ENCODE data around the gene LY6G6F. TPM values are rescaled to one million over a fixed set of nuclear protein-coding genes. Genes with fewer than 3 reads are reported as not detected.

Gene LY6G6F
- total RNA-seq, 6 experiments from 2014 or later = not detected

DNA sequence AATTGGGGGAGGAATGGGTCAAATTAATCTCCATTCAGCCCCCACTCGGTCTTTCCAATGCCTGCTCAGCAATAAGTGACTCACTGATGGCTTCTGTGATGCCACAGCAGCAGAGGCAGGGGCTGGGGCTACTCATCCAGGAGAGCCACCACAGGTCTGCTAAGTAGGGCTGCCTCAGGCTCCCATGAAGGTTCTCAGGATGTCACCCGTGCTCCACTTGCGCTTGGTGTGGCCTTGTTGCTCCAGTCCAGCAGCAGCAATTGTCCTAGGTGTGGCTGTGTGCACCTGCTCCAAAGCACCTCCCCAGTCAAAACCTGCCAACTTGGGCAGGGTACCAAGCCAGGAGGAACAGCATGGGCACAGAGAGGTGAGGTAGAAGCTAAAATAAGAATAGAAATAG lies 15.5 kb downstream of the LY6G6F start:
- DNase-seq = no peak
- Mint-ChIP-seq H3K27me3 (ENCODE audit: insufficient read depth) (peaks cover 10% of the 10 kb centered on the region), H3K4me1 (ENCODE audit: low read depth) (no peaks in the 10 kb centered on the region), H3K9me3 (no peaks in the 10 kb centered on the region), H3K27ac (no peak overlapping the region), H3K4me3 (no peak overlapping the region), H3K36me3 (ENCODE audit: low read depth) (peaks cover 7% of the 10 kb centered on the region)
- TF ChIP-seq, protein P1, sequence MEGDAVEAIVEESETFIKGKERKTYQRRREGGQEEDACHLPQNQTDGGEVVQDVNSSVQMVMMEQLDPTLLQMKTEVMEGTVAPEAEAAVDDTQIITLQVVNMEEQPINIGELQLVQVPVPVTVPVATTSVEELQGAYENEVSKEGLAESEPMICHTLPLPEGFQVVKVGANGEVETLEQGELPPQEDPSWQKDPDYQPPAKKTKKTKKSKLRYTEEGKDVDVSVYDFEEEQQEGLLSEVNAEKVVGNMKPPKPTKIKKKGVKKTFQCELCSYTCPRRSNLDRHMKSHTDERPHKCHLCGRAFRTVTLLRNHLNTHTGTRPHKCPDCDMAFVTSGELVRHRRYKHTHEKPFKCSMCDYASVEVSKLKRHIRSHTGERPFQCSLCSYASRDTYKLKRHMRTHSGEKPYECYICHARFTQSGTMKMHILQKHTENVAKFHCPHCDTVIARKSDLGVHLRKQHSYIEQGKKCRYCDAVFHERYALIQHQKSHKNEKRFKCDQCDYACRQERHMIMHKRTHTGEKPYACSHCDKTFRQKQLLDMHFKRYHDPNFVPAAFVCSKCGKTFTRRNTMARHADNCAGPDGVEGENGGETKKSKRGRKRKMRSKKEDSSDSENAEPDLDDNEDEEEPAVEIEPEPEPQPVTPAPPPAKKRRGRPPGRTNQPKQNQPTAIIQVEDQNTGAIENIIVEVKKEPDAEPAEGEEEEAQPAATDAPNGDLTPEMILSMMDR (IDR thresholded peaks at IDR 0.05) = no peak

- peaks cover 12% of the 10 kb centered on the region for H3K36me3 Mint-ChIP-seq (ENCODE audit: low read depth)
- H3K27me3 Mint-ChIP-seq (ENCODE audit: insufficient read depth) = peaks cover 10% of the 10 kb centered on the region
- TF ChIP-seq, protein P1 (IDR thresholded peaks at IDR 0.05) = no peak
- H3K27ac Mint-ChIP-seq = no peak within 1 kb of the TSS
- H3K9me3 Mint-ChIP-seq = no peaks in the 10 kb centered on the region
- H3K4me3 Mint-ChIP-seq = no peak within 1 kb of the TSS
- peaks cover 1% of the 10 kb centered on the region; the same call in 1 of the 2 replicates for H3K4me1 Mint-ChIP-seq (ENCODE audit: low read depth)
- no peak for DNase-seq
These were observed 16.7 kb downstream of the LY6G6F start, which contains the start of gene MPIG6B for GRCh38 chr6:31723245-31723979. Gene MPIG6B, plus strand, starts transcription at chr6:31723373. Its CDS starts 11 bp downstream, at chr6:31723384.

GRCh38 chr6:31723980-31724691 lies 17.5 kb downstream of the LY6G6F start:
- H3K4me1 Mint-ChIP-seq (ENCODE audit: low read depth) = peaks cover 8% of the 10 kb centered on the region; the same call in 1 of the 2 replicates
- peaks cover 10% of the 10 kb centered on the region for H3K27me3 Mint-ChIP-seq (ENCODE audit: insufficient read depth)
- H3K27ac Mint-ChIP-seq = no peak overlapping the region
- TF ChIP-seq, protein P1 (IDR thresholded peaks at IDR 0.05) = no peak
- no peak overlapping the region for H3K4me3 Mint-ChIP-seq
- DNase-seq = no peak
- no peaks in the 10 kb centered on the region for H3K9me3 Mint-ChIP-seq
- H3K36me3 Mint-ChIP-seq (ENCODE audit: low read depth) = peaks cover 12% of the 10 kb centered on the region

DNA sequence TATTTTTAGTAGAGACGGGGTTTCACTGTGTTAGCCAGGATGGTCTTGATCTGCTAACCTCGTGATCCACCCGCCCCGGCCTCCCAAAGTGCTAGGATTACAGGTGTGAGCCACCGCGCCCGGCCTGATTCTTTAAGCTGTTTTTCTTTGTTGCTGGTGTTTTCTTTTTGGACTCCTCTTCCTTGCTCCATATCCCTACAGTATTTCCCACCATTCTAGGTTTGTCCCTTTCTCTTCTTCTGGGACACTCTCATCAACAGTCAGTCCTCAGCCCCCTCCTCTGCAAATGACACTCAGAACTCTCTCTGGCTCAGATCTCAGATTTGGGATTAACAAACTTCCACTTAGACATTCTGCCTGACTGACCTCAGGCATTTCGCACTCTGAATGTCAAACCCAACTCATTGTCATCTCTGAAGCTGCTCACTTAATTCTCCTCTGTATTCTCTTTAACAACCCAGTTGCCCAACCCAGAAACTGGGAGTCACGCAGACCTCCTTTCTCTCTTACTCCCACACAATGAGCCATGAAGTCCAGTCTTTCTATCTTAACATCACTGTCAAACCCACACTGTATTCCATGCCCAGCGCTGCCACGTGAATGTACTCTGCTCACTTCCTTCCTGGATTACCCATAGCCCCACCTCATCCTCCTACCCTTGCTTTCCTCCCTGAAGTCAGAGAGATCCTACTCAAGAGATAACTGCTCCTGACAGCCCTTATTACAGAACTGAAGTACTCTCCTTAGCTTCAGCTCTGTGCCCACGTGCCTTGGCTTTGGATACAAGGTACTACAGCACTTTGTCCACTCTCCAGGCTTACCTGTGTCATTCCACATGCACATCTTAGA lies 19.1 kb downstream of the LY6G6F start:
- H3K9me3 Mint-ChIP-seq = no peaks in the 10 kb centered on the region
- H3K4me3 Mint-ChIP-seq = no peak overlapping the region
- TF ChIP-seq, protein P1 (IDR thresholded peaks at IDR 0.05) = no peak
- peaks cover 18% of the 10 kb centered on the region for H3K4me1 Mint-ChIP-seq (ENCODE audit: low read depth)
- no peak overlapping the region for H3K27ac Mint-ChIP-seq
- H3K36me3 Mint-ChIP-seq (ENCODE audit: low read depth) = peaks cover 19% of the 10 kb centered on the region
- no peak for DNase-seq
- H3K27me3 Mint-ChIP-seq (ENCODE audit: insufficient read depth) = peaks cover 11% of the 10 kb centered on the region

DNA sequence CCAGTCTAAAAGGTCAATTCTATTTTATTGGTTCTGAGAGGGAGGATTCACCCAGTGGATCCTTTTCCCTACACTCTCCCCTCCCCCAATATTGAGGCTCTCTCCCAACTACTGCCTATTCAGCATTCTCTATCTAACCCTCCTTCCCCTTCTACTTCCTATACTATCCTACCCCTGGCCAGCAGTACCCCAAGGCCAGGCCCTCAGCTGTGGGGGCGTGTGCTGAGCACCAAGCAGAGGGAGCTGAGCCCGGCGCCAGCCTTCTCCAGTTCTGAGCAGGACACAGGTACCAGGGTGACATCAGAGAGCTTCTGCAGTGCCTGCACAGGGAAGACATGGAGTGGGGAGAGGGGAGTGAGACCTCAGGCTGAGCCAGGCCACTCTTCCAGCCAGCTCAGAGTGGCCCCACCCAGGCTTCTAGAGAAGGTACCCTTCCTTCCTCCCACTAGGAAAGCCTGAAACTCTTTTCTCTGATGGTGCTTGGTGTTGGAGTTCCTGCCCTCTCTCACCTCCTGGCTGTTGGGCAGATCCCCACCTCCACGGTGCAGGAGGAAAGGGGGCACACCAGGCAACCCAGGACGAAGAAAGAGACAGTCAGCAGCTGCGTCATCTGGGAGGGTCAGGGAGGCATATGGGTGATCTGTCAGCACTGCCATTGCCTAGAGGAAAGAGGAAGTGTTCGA lies 20.5 kb downstream of the LY6G6F start:
- H3K4me1 Mint-ChIP-seq (ENCODE audit: low read depth) = peaks cover 32% of the 10 kb centered on the region
- H3K27me3 Mint-ChIP-seq (ENCODE audit: insufficient read depth) = peaks cover 6% of the 10 kb centered on the region
- no peak for DNase-seq
- TF ChIP-seq, protein P1 (IDR thresholded peaks at IDR 0.05) = no peak
- peak overlapping the region; percentile 18; the same call in 1 of the 2 replicates for H3K4me3 Mint-ChIP-seq
- H3K36me3 Mint-ChIP-seq (ENCODE audit: low read depth) = peaks cover 22% of the 10 kb centered on the region
- no peak overlapping the region for H3K27ac Mint-ChIP-seq
- no peaks in the 10 kb centered on the region for H3K9me3 Mint-ChIP-seq

All from HFFc6 (cell line).